HepG2 (cell line): ENCODE results near the gene NYNRIN. TPM values are rescaled to one million over a fixed set of nuclear protein-coding genes. Genes with fewer than 3 reads are reported as not detected.

Experiments used
- RARA ChIP-seq: IDR thresholded peaks from 2 replicates; pipeline ENCODE4 v1.6.1; 2016; ENCODE audit warnings: missing genetic modification reagents, missing compliant biosample characterization
- TBX3 ChIP-seq: fragments of 450-650 bp; IDR thresholded peaks from 2 replicates; pipeline ENCODE4 v1.6.1; 2017; ENCODE audit warnings: antibody characterized with exemption, mild to moderate bottlenecking, inconsistent platforms, borderline replicate concordance
- ZNF225 ChIP-seq: sonication (generic); formaldehyde crosslinking; IDR thresholded peaks from 2 replicates; pipeline ENCODE4 v1.4.0; 2020; ENCODE audit warnings: mild to moderate bottlenecking, missing genetic modification reagents
- ZNF644 ChIP-seq: IDR thresholded peaks from 2 replicates; pipeline ENCODE4 v1.6.1; 2016; ENCODE audit warnings: low read depth
- ZNF749 ChIP-seq: sonication (generic); formaldehyde crosslinking; IDR thresholded peaks from 2 replicates; pipeline ENCODE4 v1.8.0; 2022; ENCODE audit warnings: mild to moderate bottlenecking, missing genetic modification reagents, moderate library complexity, borderline replicate concordance
- polyA plus RNA-seq, 8 experiments: library from polyadenylated mRNA; depleted of rRNA in 3 of 8; stranded (reverse) in 7 of 8; unstranded in 1 of 8; fragments of >200 nt; fragmentation: Illumina TruSeq in 4 of 8; extraction: Trizol in 4 of 8; gene quantifications; 2 replicates each; pipeline versions ENCODE4 v1.2.1 to v1.2.3, GENCODE V29; 2011 to 2016; ENCODE audit warnings: low read depth in 4 of 8, missing spikeins in 1 of 8, mixed read lengths in 1 of 8; ENCODE audit not compliant: insufficient read depth in 1 of 8
- total RNA-seq, 5 experiments: library from RNA; depleted of rRNA; stranded (reverse); fragments of >200 nt; fragmentation: Illumina TruSeq; extraction: Trizol; gene quantifications; 2 replicates each; pipeline ENCODE4 v1.2.3, GENCODE V29; 2016; ENCODE audit warnings: low read depth in 1 of 5
- TF ChIP-seq, protein P1 (sequence below): sonication (generic); formaldehyde crosslinking; IDR thresholded peaks from 2 replicates; pipeline ENCODE4 v1.9.0; 2021; ENCODE audit warnings: missing genetic modification reagents, borderline replicate concordance
- TF ChIP-seq, protein P2 (sequence below), 2 experiments: fragments of 450-650 bp in 1 of 2; sonication (generic) in 1 of 2; formaldehyde crosslinking in 1 of 2; IDR thresholded peaks; 2 replicates each; pipeline versions ENCODE4 v1.6.1 to v1.8.0; 2016 to 2022; ENCODE audit warnings: antibody characterized with exemption in 1 of 2, mild to moderate bottlenecking in 1 of 2, missing genetic modification reagents in 1 of 2
- TF ChIP-seq, protein P3 (sequence below): sonication (generic); formaldehyde crosslinking; IDR thresholded peaks from 2 replicates; pipeline ENCODE4 v1.4.0; 2020; ENCODE audit warnings: missing genetic modification reagents, borderline replicate concordance

NYNRIN gene
- total and polyA plus RNA-seq, 2 of the 13 experiments (the other 11 are each of a cell fraction or from before 2014, with no cell fraction given), result 0.63 to 1.1 TPM

DNA sequence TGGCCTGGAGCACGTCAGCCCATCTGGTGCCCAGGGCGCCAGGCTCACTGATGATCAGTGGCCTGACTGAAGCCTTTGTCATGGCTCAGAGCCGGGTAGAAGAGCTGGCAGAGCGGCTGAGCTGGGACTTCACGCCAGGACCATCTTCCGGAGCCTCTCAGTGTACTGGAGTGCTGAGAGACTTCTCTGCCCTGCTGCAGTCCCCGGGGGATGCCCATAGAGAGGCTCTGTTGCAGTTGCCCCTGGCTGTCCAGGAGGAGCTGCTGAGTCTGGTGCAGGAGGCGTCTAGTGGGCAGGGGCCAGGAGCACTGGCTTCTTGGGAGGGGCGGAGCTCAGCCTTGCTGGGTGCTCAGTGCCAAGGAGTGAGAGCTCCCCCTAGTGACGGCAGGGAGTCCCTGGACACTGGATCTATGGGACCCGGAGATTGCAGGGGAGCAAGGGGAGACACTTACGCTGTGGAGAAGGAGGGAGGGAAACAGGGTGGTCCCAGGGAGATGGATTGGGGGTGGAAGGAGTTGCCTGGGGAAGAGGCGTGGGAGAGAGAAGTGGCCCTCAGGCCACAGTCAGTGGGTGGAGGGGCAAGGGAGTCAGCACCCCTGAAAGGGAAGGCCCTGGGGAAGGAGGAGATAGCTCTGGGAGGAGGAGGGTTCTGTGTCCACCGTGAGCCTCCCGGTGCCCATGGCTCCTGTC, 32.9 kb downstream of the NYNRIN start (continued):
- TF ChIP-seq TBX3, result no peak
- peak; percentile 28; the same call in 1 of the 2 replicates for TF ChIP-seq RARA (CRISPR knock-in tag)
- TF ChIP-seq, protein P1, sequence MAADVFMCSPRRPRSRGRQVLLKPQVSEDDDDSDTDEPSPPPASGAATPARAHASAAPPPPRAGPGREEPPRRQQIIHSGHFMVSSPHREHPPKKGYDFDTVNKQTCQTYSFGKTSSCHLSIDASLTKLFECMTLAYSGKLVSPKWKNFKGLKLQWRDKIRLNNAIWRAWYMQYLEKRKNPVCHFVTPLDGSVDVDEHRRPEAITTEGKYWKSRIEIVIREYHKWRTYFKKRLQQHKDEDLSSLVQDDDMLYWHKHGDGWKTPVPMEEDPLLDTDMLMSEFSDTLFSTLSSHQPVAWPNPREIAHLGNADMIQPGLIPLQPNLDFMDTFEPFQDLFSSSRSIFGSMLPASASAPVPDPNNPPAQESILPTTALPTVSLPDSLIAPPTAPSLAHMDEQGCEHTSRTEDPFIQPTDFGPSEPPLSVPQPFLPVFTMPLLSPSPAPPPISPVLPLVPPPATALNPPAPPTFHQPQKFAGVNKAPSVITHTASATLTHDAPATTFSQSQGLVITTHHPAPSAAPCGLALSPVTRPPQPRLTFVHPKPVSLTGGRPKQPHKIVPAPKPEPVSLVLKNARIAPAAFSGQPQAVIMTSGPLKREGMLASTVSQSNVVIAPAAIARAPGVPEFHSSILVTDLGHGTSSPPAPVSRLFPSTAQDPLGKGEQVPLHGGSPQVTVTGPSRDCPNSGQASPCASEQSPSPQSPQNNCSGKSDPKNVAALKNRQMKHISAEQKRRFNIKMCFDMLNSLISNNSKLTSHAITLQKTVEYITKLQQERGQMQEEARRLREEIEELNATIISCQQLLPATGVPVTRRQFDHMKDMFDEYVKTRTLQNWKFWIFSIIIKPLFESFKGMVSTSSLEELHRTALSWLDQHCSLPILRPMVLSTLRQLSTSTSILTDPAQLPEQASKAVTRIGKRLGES (CRISPR knock-in tag), result no peak
- no peak for TF ChIP-seq ZNF749
- 0 out of 2 replicates have a peak, but pooled peaks have one; percentile 73 for TF ChIP-seq ZNF225
- TF ChIP-seq, protein P2, sequence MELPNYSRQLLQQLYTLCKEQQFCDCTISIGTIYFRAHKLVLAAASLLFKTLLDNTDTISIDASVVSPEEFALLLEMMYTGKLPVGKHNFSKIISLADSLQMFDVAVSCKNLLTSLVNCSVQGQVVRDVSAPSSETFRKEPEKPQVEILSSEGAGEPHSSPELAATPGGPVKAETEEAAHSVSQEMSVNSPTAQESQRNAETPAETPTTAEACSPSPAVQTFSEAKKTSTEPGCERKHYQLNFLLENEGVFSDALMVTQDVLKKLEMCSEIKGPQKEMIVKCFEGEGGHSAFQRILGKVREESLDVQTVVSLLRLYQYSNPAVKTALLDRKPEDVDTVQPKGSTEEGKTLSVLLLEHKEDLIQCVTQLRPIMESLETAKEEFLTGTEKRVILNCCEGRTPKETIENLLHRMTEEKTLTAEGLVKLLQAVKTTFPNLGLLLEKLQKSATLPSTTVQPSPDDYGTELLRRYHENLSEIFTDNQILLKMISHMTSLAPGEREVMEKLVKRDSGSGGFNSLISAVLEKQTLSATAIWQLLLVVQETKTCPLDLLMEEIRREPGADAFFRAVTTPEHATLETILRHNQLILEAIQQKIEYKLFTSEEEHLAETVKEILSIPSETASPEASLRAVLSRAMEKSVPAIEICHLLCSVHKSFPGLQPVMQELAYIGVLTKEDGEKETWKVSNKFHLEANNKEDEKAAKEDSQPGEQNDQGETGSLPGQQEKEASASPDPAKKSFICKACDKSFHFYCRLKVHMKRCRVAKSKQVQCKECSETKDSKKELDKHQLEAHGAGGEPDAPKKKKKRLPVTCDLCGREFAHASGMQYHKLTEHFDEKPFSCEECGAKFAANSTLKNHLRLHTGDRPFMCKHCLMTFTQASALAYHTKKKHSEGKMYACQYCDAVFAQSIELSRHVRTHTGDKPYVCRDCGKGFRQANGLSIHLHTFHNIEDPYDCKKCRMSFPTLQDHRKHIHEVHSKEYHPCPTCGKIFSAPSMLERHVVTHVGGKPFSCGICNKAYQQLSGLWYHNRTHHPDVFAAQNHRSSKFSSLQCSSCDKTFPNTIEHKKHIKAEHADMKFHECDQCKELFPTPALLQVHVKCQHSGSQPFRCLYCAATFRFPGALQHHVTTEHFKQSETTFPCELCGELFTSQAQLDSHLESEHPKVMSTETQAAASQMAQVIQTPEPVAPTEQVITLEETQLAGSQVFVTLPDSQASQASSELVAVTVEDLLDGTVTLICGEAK (IDR thresholded peaks at IDR 0.05), result no peak
- TF ChIP-seq, protein P2 (CRISPR knock-in tag; IDR thresholded peaks at IDR 0.05), result no peak; the same call in none of the 2 replicates
- no peak for TF ChIP-seq ZNF644 (CRISPR knock-in tag)
- TF ChIP-seq, protein P3, sequence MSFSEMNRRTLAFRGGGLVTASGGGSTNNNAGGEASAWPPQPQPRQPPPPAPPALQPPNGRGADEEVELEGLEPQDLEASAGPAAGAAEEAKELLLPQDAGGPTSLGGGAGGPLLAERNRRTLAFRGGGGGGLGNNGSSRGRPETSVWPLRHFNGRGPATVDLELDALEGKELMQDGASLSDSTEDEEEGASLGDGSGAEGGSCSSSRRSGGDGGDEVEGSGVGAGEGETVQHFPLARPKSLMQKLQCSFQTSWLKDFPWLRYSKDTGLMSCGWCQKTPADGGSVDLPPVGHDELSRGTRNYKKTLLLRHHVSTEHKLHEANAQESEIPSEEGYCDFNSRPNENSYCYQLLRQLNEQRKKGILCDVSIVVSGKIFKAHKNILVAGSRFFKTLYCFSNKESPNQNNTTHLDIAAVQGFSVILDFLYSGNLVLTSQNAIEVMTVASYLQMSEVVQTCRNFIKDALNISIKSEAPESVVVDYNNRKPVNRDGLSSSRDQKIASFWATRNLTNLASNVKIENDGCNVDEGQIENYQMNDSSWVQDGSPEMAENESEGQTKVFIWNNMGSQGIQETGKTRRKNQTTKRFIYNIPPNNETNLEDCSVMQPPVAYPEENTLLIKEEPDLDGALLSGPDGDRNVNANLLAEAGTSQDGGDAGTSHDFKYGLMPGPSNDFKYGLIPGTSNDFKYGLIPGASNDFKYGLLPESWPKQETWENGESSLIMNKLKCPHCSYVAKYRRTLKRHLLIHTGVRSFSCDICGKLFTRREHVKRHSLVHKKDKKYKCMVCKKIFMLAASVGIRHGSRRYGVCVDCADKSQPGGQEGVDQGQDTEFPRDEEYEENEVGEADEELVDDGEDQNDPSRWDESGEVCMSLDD (CRISPR knock-in tag), result no peak
